Hindlimb muscle (tissue), 1 donor: ENCODE data around the gene CRTAC1. TPM values are rescaled to one million over a fixed set of nuclear protein-coding genes. Genes with fewer than 3 reads are reported as not detected.

Experiments used
- DNase-seq: peaks from one replicate; pipeline ENCODE4 v3.0.0-alpha.2; 2013
- polyA plus RNA-seq: library from polyadenylated mRNA; unstranded; fragments of 120-200 nt; gene quantifications from one replicate; pipeline ENCODE4 v1.2.1, GENCODE V29; 2013; ENCODE audit not compliant: insufficient read length

The CRTAC1 gene, protein sequence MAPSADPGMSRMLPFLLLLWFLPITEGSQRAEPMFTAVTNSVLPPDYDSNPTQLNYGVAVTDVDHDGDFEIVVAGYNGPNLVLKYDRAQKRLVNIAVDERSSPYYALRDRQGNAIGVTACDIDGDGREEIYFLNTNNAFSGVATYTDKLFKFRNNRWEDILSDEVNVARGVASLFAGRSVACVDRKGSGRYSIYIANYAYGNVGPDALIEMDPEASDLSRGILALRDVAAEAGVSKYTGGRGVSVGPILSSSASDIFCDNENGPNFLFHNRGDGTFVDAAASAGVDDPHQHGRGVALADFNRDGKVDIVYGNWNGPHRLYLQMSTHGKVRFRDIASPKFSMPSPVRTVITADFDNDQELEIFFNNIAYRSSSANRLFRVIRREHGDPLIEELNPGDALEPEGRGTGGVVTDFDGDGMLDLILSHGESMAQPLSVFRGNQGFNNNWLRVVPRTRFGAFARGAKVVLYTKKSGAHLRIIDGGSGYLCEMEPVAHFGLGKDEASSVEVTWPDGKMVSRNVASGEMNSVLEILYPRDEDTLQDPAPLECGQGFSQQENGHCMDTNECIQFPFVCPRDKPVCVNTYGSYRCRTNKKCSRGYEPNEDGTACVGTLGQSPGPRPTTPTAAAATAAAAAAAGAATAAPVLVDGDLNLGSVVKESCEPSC
- 0.35 TPM for polyA plus RNA-seq

DNA sequence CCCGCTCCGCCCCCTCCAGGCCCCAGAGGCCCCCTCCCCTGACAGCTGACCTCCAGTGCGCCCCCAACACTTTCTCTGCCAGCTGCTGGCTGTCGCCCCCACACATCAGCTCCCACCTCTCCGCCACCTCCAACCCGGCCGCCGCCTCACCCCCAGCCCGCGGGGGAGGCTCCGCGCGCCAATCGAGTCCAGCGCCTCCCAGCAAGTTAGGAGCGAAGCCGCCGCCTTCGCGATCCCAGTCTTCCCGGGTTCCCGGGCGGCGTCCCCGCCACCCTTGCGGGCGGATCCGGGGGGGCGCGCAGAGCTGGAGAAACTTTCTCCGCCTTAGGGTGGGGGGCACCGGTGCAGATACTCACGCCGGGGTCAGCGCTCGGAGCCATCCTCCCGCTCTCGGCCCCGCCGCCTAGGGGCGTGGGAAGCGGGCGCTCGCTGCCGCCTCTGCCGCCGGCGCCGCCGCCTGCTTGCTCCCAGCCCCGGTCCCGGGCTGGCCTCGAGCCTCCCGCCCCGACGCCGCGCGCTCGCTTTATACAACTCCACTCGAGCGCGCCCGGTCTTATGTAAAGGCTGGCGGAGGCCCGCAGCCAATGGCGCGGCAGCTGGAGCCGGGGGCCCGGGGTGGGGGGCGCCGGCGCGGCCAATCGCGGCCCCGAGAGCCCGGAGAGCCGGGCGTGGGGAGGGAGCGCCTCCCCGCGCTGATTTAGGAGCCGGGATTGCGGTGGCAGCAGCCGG, at the start of gene CRTAC1:
TSS of gene CRTAC1 (minus strand) at position 529 of the 729 bp plus-strand sequence. CDS start at position 380, 149 bp downstream.
- peak; percentile 44 for DNase-seq

DNA sequence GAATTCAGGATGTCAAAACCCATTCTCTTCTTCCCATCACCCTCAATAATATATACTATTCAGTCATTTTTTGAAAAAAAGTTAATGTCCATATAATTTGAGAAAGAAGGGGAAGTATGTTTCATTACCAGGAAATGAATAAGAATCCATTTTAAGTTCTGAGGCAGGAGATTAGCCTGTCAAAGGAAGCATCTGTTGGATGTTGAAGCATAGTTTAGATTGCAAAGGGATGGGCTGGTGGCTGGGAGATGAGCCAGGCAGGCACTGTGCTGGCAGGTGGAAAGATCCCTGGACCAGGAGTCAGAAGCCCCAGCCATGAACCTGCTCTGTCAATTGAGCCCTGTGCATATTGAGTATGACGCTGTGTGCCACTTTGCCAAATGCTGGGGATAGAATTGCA, 48.4 kb upstream of the CRTAC1 start:
- DNase-seq = no peak

DNA sequence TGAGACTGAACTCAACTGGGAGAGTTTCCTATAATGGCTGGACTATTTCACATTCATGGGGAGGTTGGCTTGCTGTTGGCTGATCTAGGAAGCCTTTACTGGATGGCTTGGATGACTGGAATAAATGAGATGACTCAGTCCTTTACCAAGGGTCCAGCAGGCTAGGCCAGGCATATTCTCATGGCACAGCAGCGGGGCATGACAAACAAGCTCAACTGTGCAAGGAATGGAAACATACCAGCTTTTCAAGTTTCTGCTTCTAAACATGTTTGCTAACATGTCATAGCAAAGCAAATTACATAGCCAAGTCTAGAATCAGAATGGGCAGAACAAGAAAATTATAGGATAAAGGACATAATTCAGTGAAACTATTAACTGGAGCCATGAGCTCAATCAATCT, 46.8 kb upstream of the CRTAC1 start:
- no peak for DNase-seq

DNA sequence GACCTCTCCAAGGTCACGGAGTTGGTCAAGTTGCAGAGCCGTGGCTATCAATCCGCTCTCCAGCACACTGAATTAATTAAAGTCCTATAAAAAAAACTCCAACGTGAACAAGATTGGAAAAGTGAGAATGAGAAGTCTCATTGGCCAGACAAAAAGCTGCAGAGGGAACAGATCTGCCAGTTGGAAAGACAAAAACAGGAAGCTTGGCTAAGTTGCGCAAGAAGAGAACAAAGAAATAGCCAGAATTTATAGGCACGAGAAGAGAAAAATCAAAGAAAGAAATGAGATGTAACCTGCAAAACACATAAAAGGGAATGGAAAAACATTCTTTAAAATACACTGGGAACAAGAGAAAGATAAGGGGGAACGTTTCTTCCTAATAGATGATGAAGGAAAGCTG, 45.7 kb upstream of the CRTAC1 start:
- no peak for DNase-seq

DNA sequence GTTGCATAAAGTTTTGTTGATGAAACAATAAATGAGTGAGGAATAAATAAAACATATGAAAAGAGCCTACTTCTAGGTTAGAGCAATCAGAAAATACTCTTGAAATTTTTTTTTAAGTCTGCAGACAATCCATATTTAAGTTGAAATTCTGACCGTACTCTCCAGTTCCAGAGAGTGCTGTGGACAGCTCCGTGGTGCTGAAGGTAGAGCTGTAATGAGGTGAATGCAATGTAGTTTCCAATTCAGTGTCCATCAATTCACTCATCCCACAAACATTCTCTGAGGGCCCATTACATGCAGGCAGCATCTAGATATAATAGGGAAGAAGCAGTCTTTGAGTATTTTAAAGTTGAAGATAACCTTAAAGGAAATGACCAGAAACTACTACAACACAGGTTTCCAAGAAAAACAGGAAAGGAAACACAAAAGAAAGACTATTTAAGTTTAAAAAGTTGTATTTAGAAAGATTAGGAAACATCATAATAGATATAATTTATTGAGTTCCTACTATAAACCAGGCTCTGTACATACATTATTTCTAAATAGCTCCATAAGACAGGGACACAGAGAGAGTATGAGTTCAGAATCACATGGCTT, 44.0 kb upstream of the CRTAC1 start:
- DNase-seq = peak; percentile 8

DNA sequence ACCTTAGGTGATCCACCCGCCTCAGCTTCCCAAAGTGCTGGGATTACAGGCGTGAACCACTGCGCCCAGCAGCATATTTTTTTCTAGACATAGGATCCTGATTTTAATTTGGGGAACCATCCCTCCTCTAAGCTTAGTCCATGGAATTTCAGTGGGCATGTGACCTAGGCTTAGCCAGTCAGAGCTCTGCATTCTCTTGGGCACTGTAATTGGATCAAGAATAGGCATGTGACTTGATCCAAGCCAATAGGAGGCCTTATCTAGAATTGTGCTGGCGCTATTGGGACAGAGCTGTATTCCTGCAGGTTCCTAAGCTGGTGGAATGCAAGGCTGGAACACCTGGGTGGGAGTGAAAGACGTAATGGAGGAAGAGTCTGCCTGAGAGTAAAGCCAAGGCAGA, 36.7 kb upstream of the CRTAC1 start:
- no peak for DNase-seq

DNA sequence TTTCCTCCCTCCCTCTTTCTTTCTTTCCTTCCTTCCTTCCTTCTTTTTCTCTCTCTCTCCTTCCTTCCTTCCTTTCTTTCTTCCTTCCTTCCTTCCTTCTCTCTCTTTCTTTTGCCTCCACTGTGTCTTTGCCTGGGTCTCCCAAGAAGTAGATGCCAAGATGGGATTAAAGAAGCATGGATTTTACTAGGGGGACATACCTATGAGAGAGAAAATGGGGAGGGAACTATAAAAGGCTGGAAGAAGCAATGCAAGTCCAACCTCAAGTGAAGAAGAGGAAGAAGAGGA, 33.3 kb upstream of the CRTAC1 start:
- no peak for DNase-seq

DNA sequence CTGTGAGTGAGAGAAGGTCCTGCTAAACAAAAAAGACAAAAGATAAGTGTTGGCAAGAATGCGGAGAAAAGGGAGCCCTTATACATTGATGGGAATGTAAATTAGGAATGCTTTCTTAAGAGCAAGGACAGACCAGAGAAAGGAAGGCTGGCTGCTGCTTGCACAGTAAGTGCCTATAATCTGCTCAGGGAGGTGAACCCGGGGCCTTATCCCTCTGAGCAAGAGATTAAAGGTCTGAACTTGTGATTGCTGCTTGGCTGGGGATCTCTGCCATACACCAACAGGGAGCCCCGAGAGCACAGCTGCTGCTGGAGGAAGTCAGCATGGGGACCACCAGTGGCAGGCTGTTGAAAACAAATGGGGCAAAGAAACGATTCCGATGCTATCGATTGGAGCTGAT, 32.0 kb upstream of the CRTAC1 start:
- no peak for DNase-seq

DNA sequence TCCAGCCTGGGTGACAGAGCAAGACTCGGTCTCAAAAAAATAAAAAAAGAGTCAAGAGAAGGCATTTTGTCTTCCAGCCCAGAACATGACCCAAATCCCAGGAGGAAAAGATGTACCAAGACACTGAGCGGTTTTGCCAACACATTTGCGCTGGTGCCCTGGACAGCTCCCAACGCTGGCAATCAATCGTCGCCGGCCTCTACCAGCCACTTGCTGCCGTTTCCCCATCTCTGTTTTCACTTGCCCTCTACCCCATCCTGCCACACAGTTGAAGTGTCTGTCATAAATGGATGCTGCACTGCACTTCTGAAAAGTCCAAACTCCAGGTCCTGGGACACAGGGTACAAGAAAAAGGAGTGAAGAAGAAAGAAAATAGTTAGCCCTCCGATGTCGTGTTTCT, 29.7 kb upstream of the CRTAC1 start:
- DNase-seq = no peak

DNA sequence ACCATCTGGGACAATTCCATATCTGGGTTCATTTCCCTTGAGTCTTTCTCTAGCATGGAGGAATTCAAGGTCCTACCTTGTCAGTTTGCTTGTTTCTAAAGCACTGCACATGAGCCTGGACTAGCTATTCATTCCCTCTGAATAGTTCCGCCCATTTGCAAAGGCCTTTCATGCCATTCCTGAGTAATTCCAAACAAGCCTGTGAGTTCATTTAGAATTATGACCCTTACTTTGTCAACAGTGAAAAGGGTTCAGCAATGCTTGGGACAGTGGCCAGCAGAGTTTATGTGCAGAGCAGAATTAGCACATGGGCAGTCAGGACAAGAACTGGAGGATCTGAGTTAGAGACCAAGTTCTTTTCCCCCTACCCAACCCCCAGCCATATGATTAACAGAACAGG, 27.9 kb upstream of the CRTAC1 start:
- DNase-seq = no peak

DNA sequence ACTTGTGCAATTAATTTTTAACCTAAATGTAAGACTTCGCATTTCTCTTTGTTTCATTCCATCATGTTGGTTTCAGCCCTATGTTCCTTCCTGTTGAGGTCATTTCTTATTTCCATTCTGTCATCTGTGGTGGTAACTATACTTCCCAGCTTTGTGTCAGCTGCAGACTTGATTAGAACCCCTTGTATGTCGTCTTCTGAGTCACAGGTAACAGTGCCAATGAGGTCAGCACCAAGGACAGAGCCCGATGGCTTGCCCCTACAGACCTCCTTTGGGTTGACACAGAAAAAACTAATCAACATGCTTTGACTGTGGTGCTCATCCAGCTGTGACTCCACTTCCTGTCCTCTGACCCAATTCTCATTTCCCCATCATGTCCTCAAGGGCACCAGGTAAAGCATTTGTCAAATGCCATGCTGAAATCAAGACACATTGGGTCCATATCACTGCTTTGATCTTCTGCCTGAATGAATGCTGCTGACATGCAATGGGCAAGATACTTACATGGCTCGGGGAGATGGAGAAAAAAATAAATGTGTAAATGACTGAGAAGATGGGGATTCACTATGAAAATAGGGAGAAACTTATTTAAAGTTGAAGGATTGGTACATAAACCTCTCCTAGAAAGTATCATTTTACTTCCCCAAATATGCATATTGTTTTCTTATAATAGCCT, 25.6 kb upstream of the CRTAC1 start:
- peak; percentile 13 for DNase-seq

DNA sequence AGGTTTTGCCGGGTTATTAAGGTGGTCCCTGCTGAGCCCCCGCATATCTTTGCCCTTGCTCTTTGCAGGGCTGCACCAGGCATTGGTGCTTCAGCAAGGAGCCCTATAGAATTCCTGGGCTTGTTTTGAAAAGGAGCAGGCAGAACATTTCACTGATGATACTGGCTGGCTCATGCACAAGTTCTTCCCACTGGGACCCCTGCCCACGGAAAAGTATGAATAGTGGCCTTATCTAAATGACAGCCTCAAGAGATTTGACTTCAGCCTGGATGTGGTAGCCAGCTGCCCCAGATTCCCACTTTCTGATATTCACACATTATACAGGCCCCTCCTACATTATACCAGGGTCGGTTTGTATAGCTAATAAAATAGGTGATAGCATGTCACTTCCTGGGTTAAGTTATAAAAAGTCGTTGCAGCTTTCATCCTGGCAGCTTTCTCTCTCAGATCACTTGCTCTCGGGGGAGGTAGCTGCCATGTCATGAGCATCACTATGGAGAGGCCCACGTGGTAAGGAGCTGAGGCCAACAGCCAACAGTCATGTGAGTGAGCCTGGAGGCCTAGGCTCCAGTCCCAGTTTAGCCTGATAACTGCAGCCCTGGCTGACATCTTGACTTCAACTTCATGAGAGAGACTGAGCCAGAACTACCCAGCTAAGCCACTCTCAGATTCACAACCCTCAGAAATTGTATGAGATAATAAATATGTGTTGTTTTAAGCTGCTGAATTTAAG, 16.8 kb upstream of the CRTAC1 start:
- DNase-seq = no peak

DNA sequence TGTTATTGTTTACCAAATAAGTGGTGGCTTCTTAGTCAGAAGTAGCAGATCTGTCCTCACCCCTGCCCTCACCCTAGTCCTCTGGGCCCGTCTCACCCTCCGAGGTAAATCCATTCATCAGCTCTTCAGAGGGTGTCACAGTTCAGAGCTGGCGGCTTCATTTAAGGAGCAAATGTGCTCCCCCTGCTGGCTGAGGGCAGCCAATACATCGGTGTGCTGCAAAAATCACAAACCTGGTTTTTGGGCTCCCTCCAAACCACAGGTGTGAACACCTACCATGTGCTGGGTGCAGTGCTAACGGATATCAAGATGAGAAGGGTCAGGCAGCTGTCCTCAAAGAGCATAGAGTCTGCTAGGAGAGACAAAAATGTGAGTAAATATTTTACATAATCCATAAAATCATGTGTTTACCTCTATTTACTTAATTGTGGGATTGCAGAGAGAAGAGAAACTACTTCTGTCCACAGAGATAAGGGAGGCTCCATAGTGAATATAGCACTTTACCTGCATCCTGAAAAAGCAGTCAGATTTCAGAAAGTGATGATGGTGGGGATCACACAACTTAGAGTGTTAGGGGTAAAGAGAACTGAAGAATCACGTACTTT, 15.5 kb upstream of the CRTAC1 start:
- DNase-seq = peak; percentile 21

DNA sequence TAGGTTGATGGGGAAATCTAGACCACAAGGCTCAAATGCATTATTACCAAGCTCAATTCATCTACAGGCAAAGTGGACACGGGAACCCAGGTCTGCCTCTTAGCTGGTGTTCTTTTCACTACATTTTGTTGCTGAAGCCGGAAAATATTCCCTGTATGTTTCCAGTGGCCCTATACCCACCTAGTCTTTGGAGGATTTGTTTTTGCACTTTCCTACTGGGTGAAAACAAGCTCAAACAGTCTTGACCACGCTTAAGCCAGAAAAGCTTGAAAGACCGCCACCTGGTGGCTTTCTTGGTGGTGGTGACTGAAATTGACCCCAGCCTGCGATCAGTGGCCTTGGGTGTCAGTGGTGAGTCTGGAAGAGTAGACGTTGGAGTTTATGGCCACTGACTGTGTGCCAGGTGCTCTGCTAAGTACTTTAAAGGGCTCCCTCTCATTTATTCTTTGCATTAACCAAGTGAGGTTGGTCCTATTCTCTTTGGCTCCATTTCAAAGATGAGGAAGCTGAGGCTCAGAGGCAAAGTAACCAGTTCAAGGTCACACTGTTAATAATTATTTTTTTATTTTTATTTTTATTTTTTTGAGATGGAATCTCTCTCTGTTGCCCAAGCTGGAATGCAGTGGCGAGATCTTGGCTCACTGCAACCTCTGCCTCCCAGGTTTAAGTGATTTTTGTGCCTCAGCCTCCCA, 11.1 kb upstream of the CRTAC1 start:
- peak; percentile 38 for DNase-seq

DNA sequence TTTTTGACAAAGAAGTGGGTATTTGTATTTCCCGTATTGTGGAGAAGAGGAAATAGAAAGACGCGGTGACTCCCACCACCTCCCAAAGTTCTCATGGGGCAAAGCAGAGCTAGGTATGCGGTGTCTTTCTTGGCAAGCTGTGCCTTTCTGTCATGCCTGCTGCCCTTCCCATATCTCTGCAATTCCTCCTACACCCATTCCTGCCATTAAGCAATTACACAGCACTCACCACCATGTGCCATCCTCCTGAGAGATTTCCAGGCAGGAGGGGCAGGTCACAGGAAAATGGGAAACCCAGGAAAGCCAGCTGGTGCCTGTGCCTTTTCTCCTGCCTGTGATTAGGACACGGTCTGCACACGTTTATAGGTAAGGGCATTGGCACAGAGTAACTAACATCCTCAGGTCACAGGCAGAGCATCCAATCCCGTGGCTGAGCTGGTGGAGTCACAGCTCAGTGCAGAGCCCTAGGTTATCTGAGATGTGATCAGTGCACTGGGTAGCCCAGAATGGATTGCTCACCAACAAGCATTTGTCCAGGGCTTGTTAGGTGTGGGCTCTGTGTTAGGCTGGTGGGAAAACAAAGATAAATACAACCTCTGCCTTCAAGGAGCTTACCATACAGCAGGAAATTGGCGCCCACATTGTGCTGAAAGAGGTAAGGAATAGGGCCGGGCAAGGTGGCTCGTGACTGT, 9.4 kb upstream of the CRTAC1 start:
- DNase-seq = no peak

DNA sequence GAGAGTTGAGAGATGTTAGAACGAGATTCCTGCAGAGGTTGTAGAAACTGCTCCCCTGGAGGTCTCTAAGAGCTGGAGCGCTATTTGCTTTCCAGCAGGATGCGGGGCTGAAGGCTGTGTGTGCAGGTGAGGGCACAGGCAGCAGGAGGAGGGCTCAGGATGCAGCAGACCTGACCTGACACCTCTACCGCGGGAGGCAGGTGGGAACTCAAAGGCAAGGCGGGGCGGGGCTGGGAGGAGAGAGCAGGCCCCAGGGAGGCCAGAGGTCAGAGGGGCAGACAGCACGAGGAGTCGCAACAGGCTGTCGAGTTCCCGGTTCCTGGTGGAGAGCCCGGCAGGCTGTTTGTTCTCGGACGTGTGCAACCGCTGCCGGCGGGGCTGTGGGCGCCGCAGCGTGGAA, 7.9 kb upstream of the CRTAC1 start:
- DNase-seq = no peak

DNA sequence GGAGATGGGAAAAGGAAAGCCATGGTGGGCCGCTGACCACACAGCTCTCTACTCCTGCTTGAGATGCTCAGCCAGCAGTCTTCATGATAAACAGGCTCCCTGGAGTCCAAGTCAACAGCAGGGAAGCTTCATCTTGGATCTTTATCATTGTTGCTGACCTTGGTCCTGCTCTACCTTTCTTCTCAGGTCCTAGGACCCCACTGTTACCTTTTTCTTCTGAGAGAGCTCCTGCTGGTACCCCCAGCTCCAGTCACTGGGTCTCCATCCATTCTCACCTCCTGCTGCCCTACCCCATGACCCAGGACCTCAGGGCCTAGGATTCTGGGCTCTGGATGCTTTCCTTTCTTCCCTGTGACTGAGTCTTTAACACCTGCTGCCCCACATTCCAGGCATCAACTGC, 5.2 kb upstream of the CRTAC1 start:
- no peak for DNase-seq

DNA sequence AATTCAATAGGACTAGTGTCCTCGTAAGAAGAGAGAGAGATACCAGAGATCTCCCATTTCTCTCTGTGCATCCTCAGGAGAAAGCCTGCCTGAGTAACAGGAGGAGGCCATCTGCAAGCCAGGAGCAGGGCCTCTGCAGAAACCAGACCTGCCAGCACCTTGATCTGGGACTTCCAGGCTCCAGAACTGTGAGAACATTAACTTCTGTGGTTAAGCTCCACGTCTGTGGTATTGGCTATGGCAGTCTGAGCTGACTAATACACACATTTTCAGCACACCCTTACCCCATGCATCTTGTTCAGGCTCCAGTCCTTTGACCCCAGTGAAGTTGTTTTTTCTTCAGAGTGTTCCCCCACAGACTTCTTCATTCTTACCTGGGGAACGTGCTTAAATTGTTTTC, 3.1 kb upstream of the CRTAC1 start:
- no peak for DNase-seq

DNA sequence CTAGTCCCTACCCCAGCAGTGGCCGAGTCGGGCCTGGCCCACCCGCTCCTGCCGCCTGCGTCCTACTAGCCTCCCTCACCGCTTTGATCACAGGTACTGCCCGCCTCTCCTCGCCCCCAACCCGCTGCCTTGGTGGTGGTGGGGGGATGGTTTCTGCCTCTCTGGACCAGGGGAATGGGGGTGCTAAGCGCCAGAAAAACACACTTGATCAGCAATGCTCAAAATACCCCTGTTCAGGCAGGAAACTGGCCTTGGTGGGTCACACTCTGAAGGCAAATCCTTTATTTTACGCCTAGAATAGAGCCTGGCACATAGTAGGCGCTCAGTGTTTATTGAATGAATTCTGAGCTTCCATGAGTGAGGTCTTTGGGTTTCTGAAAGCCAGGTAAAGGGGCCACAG, 1.0 kb upstream of the CRTAC1 start:
- no peak for DNase-seq

DNA sequence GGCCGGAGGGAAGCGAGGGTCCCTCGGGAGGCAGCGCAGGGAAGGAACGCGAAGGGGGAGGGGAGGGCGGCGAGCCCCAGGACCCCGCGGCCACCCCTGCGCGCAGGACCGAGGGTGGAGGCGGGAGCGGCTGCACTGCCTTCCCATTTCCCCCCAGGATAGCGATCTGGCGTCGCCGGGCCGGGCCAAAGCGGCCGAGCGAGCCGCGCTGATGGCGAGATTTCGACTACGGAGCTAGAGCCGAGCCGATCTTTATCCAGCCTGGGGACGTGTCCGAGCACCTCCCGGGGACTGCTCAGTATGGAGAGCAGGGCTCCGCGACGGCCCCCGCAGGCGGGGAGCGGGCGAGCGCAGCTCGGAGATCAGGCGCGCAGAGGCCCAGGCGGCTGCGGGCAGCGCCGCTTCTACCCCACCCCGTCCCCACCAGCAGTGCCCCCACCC, 590 bp upstream of the CRTAC1 start:
- no peak for DNase-seq
